ENCODE data around the gene ZBTB43. TPM values are rescaled to one million over a fixed set of nuclear protein-coding genes. Genes with fewer than 3 reads are reported as not detected.
"Not testable (repeated sequence)": the region's sequence is repeated elsewhere in the genome, so short reads cannot be mapped to it uniquely, and the experiment has no call there.

Gene ZBTB43, protein sequence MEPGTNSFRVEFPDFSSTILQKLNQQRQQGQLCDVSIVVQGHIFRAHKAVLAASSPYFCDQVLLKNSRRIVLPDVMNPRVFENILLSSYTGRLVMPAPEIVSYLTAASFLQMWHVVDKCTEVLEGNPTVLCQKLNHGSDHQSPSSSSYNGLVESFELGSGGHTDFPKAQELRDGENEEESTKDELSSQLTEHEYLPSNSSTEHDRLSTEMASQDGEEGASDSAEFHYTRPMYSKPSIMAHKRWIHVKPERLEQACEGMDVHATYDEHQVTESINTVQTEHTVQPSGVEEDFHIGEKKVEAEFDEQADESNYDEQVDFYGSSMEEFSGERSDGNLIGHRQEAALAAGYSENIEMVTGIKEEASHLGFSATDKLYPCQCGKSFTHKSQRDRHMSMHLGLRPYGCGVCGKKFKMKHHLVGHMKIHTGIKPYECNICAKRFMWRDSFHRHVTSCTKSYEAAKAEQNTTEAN
- total RNA-seq: 10 to 100 TPM; 13.8 to 18.9 (median 18.2) TPM

- peaks cover 32% of the 10 kb centered on the region for H3K4me1 Mint-ChIP-seq (ENCODE audit: low read depth)
These were observed at the start of gene ZBTB43 for GRCh38 chr9:126804696-126805553. ZBTB43 (plus strand) TSS chr9:126805040; CDS start chr9:126832510, 27,470 bp downstream.

GRCh38 chr9:126755317-126755875 is 49.4 kb upstream of the ZBTB43 start:
- ATAC-seq (no peak), DNase-seq (no peak)
- Mint-ChIP-seq H3K27me3 (ENCODE audit: low read depth) (peaks cover 1% of the 10 kb centered on the region), H3K4me3 (no peak overlapping the region), H3K36me3 (ENCODE audit: insufficient read depth) (no peaks in the 10 kb centered on the region), H3K9me3 (no peaks in the 10 kb centered on the region), H3K4me1 (ENCODE audit: low read depth) (no peaks in the 10 kb centered on the region)

More at GRCh38 chr9:126804696-126805553, at the start of gene ZBTB43:
- Mint-ChIP-seq H3K27me3 (ENCODE audit: low read depth) (no peaks in the 10 kb centered on the region), H3K9me3 (no peaks in the 10 kb centered on the region), H3K4me3 (peak within 1 kb of the TSS; percentile 97), H3K36me3 (ENCODE audit: insufficient read depth) (peaks cover 2% of the 10 kb centered on the region)
- ATAC-seq: peak; percentile 81
- DNase-seq: peak; percentile 98

DNA sequence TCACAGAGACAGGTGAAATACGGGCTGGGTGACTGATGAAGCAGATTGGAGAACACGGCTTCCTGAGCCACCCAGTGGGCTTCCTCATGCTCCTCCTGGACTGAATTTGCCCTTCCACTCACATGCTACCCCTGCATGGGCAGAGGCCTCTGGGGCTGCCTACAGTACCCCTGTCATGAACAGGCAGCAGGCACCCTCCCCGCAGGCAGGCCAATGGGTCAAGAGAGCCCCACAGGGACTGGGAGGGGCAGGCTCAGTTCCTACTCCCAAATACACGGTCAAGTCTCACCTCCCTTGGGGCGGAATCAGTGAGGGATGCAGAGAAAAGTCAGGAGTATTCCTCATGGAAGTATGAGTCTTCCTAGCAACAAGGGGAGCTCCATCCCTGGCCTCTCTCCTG is 48.6 kb upstream of the ZBTB43 start:
- Mint-ChIP-seq H3K36me3 (ENCODE audit: insufficient read depth) (no peaks in the 10 kb centered on the region), H3K9me3 (no peaks in the 10 kb centered on the region), H3K4me1 (ENCODE audit: low read depth) (no peaks in the 10 kb centered on the region), H3K27me3 (ENCODE audit: low read depth) (peaks cover 4% of the 10 kb centered on the region), H3K4me3 (no peak overlapping the region)
- no peak for DNase-seq
- ATAC-seq: no peak

GRCh38 chr9:126756876-126757415 is 47.9 kb upstream of the ZBTB43 start:
- DNase-seq (no peak), ATAC-seq (no peak)
- no peak overlapping the region for H3K4me3 Mint-ChIP-seq
- H3K27me3 Mint-ChIP-seq (ENCODE audit: low read depth): peaks cover 4% of the 10 kb centered on the region
- H3K9me3 Mint-ChIP-seq: no peaks in the 10 kb centered on the region
- no peaks in the 10 kb centered on the region for H3K36me3 Mint-ChIP-seq (ENCODE audit: insufficient read depth)
- no peaks in the 10 kb centered on the region for H3K4me1 Mint-ChIP-seq (ENCODE audit: low read depth)

GRCh38 chr9:126758916-126759585 is 45.8 kb upstream of the ZBTB43 start:
- H3K4me3 Mint-ChIP-seq: no peak overlapping the region
- H3K27me3 Mint-ChIP-seq (ENCODE audit: low read depth): peaks cover 6% of the 10 kb centered on the region
- no peaks in the 10 kb centered on the region for H3K4me1 Mint-ChIP-seq (ENCODE audit: low read depth)
- no peaks in the 10 kb centered on the region for H3K36me3 Mint-ChIP-seq (ENCODE audit: insufficient read depth)
- ATAC-seq: no peak
- H3K9me3 Mint-ChIP-seq: no peaks in the 10 kb centered on the region
- DNase-seq: no peak

- DNase-seq: no peak
- no peaks in the 10 kb centered on the region for H3K9me3 Mint-ChIP-seq
- no peaks in the 10 kb centered on the region for H3K4me1 Mint-ChIP-seq (ENCODE audit: low read depth)
- H3K27me3 Mint-ChIP-seq (ENCODE audit: low read depth): peaks cover 6% of the 10 kb centered on the region
- no peaks in the 10 kb centered on the region for H3K36me3 Mint-ChIP-seq (ENCODE audit: insufficient read depth)
- no peak for ATAC-seq
- H3K4me3 Mint-ChIP-seq: no peak overlapping the region
These were observed 43.6 kb upstream of the ZBTB43 start for GRCh38 chr9:126761274-126761673.

- DNase-seq (no peak), ATAC-seq (no peak)
- no peak overlapping the region for H3K4me3 Mint-ChIP-seq
These were observed 41.6 kb upstream of the ZBTB43 start for GRCh38 chr9:126763130-126763764.

DNA sequence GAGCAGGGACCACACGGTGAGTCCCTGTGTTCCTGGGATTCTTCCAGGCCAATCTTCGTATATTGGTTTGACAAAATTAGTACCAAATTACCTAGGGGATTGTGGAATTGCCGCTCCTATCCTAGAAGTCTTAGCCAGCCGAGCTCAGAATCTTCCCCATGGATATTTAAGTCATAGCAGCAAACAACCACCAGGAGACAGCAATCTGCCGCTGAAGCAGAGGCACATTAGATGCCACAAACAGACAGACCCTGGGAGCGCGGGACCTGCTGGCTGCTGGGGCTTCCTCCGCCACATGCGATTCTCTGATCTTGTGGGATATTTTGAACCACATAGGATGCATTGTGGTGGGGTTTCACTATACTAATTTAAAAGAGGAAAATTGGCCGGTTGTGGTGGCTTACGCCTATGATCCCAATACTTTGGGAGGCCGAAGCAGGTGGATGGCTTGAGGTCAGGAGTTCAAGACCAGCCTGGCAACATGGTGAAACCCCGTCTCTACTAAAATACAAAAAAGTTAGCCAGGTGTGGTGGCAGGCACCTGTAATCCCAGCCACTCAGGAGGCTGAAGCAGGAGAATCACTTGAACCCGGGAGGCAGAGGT is 31.7 kb upstream of the ZBTB43 start:
- H3K4me1 Mint-ChIP-seq (ENCODE audit: low read depth): no peaks in the 10 kb centered on the region
- H3K4me3 Mint-ChIP-seq: no peak overlapping the region
- no peaks in the 10 kb centered on the region for H3K36me3 Mint-ChIP-seq (ENCODE audit: insufficient read depth)
- ATAC-seq (no peak), DNase-seq (no peak)
- H3K9me3 Mint-ChIP-seq: no peaks in the 10 kb centered on the region
- H3K27me3 Mint-ChIP-seq (ENCODE audit: low read depth): peaks cover 11% of the 10 kb centered on the region

More at GRCh38 chr9:126763130-126763764, 41.6 kb upstream of the ZBTB43 start:
- Mint-ChIP-seq H3K4me1 (ENCODE audit: low read depth) (no peaks in the 10 kb centered on the region), H3K36me3 (ENCODE audit: insufficient read depth) (no peaks in the 10 kb centered on the region), H3K9me3 (no peaks in the 10 kb centered on the region), H3K27me3 (ENCODE audit: low read depth) (peaks cover 5% of the 10 kb centered on the region)

DNA sequence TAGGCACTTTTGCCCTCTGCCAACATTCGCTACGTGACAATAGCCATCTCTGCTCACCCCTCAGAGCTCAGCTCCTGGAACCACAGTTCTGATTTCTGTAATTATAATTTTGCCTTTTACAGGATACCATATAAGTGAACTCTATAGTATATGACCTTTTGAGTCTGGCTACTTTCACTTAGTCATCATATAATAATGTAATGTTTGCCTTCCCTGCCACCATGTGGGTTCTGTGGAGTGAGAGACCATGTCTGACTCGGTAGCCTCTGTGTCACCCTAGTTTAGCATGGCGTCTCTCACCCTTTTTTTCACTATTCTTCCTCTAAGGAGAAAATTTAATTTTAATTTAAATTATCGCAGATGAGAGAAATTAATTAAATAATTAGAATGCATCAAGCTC is 28.9 kb upstream of the ZBTB43 start:
- Mint-ChIP-seq H3K4me1 (ENCODE audit: low read depth) (no peaks in the 10 kb centered on the region), H3K36me3 (ENCODE audit: insufficient read depth) (no peaks in the 10 kb centered on the region), H3K9me3 (no peaks in the 10 kb centered on the region), H3K27me3 (ENCODE audit: low read depth) (peaks cover 23% of the 10 kb centered on the region), H3K4me3 (no peak overlapping the region)
- ATAC-seq (no peak), DNase-seq (no peak)

GRCh38 chr9:126777733-126778132 is 27.1 kb upstream of the ZBTB43 start:
- peaks cover 26% of the 10 kb centered on the region for H3K27me3 Mint-ChIP-seq (ENCODE audit: low read depth)
- ATAC-seq (no peak), DNase-seq (no peak)
- H3K36me3 Mint-ChIP-seq (ENCODE audit: insufficient read depth): no peaks in the 10 kb centered on the region
- H3K4me1 Mint-ChIP-seq (ENCODE audit: low read depth): no peaks in the 10 kb centered on the region
- no peaks in the 10 kb centered on the region for H3K9me3 Mint-ChIP-seq
- no peak overlapping the region for H3K4me3 Mint-ChIP-seq

DNA sequence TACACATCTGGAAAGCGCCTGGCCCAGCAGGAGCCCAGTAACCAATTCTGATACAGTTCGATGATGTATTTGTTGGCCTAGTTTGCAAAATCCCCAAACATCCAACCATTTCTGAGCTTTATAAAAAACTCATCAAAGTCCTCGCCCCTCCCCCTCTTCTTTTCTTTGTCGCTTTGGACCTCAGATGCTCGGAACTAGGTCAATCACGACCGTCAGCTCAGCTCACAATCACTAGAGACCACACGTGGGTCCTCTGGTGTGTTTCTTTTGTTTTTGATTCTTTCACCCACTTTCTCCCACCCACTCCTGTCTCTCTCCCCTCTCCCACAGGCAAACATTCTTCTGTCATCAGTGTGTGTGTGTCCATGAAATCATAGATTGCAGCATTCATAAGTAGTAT is 26.7 kb upstream of the ZBTB43 start:
- no peak for DNase-seq
- no peaks in the 10 kb centered on the region for H3K36me3 Mint-ChIP-seq (ENCODE audit: insufficient read depth)
- no peaks in the 10 kb centered on the region for H3K9me3 Mint-ChIP-seq
- no peak overlapping the region for H3K4me3 Mint-ChIP-seq
- no peaks in the 10 kb centered on the region for H3K4me1 Mint-ChIP-seq (ENCODE audit: low read depth)
- H3K27me3 Mint-ChIP-seq (ENCODE audit: low read depth): peaks cover 26% of the 10 kb centered on the region
- no peak for ATAC-seq

- not testable (repeated sequence) for H3K36me3 Mint-ChIP-seq (ENCODE audit: insufficient read depth); H3K9me3 Mint-ChIP-seq; H3K4me3 Mint-ChIP-seq; ATAC-seq; DNase-seq; H3K4me1 Mint-ChIP-seq (ENCODE audit: low read depth)
- peaks cover 26% of the 10 kb centered on the region for H3K27me3 Mint-ChIP-seq (ENCODE audit: low read depth)
These were observed 26.1 kb upstream of the ZBTB43 start for GRCh38 chr9:126778696-126779095.
